NOMO-1 treated with DMSO at 0.1 percent for 48 hours (cell line): ENCODE data around the gene TEAD3.

ENCODE experiments used
- DNase-seq: peaks from one replicate; lab custom pipeline; 2025; ENCODE audit not compliant: unreplicated experiment; lab: John Stamatoyannopoulos, UW

TEAD3 gene

GRCh38 chr6:35512740-35513139, 15.9 kb upstream of the TEAD3 start, which contains the start of gene TULP1:
TSS of gene TULP1 (minus strand) at chr6:35512896. CDS start at chr6:35512858, 38 bp downstream.
- no peak for DNase-seq

GRCh38 chr6:35512006-35512405, 15.1 kb upstream of the TEAD3 start:
- DNase-seq: no peak

GRCh38 chr6:35511562-35511941, 14.7 kb upstream of the TEAD3 start:
- DNase-seq: no peak

- DNase-seq: no peak
These were observed 14.2 kb upstream of the TEAD3 start for GRCh38 chr6:35510916-35511561.

GRCh38 chr6:35508542-35508941, 11.7 kb upstream of the TEAD3 start:
- DNase-seq: no peak

- no peak for DNase-seq
These were observed 11.1 kb upstream of the TEAD3 start for GRCh38 chr6:35508027-35508426.

GRCh38 chr6:35507221-35507620, 10.3 kb upstream of the TEAD3 start:
- no peak for DNase-seq

- no peak for DNase-seq
These were observed 9.7 kb upstream of the TEAD3 start for GRCh38 chr6:35506536-35506935.

GRCh38 chr6:35505999-35506412, 9.1 kb upstream of the TEAD3 start:
- no peak for DNase-seq

- no peak for DNase-seq
These were observed 6.7 kb upstream of the TEAD3 start for GRCh38 chr6:35503534-35503933.

- DNase-seq: no peak
These were observed 4.9 kb upstream of the TEAD3 start for GRCh38 chr6:35501784-35502183.

- DNase-seq: no peak
These were observed 3.9 kb upstream of the TEAD3 start for GRCh38 chr6:35500782-35501181.

- no peak for DNase-seq
These were observed 2.5 kb upstream of the TEAD3 start for GRCh38 chr6:35499372-35499771.

GRCh38 chr6:35498422-35499067, 1.7 kb upstream of the TEAD3 start:
- DNase-seq: no peak

GRCh38 chr6:35497571-35498421, 917 bp upstream of the TEAD3 start:
- DNase-seq: peak; percentile 14

GRCh38 chr6:35496036-35496840, 641 bp downstream of the TEAD3 start:
- no peak for DNase-seq

- no peak for DNase-seq
These were observed 1.4 kb downstream of the TEAD3 start for GRCh38 chr6:35495258-35496035.

GRCh38 chr6:35494161-35494563, 2.7 kb downstream of the TEAD3 start:
- peak; percentile 32 for DNase-seq

- DNase-seq: no peak
These were observed 3.4 kb downstream of the TEAD3 start for GRCh38 chr6:35493307-35493983.

- DNase-seq: peak; percentile 57
These were observed 4.0 kb downstream of the TEAD3 start for GRCh38 chr6:35492974-35493284.
